Epithelial cell of proximal tubule (primary cell): ENCODE data around the gene HBS1L. TPM values are rescaled to one million over a fixed set of nuclear protein-coding genes. Genes with fewer than 3 reads are reported as not detected.
"Not testable (repeated sequence)": the region's sequence is repeated elsewhere in the genome, so short reads cannot be mapped to it uniquely, and the experiment has no call there.

ENCODE experiments used
- DNase-seq: peaks from one replicate; pipeline ENCODE4 v3.0.0-alpha.2; 2011; ENCODE audit warnings: low read depth
- H3K4me3 ChIP-seq: 2 replicates; pipeline ENCODE4 v1.5.1; 2011; ENCODE audit warnings: low read depth, mild to moderate bottlenecking, low read length
- total RNA-seq: library from RNA; depleted of rRNA; stranded (reverse); fragments of >200 nt; gene quantifications from 2 replicates; pipeline ENCODE4 v1.2.3, GENCODE V29; 2015
- TF ChIP-seq, protein P1 (sequence below): conservative IDR thresholded peaks from 2 replicates; pipeline ENCODE4 v1.5.1; 2012; ENCODE audit warnings: low read depth, mild to moderate bottlenecking, low read length

Gene HBS1L
- total RNA-seq, 1 donor from 2014 or later = 91.7 TPM

DNA sequence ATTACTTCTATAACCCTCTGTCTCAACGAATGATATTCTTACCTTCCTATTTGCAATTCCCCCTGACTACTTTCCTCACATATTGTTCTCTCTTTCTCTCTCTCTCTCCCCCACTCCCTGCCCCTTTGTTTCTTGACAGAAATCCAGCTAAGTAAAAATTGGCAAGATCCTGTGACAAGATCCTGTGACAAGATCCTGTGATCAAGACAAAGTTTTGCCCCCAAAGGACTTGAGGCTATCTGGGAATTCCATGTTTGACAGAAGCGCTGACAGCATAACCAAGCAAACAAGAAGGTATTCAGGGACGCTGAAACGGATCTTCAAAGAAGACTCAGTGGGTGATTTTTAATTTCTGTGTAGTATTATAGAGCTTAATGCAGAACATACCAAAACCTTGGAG lies 5.5 kb upstream of the HBS1L start:
- H3K4me3 ChIP-seq = no peak overlapping the region
- no peak for DNase-seq
- TF ChIP-seq, protein P1, sequence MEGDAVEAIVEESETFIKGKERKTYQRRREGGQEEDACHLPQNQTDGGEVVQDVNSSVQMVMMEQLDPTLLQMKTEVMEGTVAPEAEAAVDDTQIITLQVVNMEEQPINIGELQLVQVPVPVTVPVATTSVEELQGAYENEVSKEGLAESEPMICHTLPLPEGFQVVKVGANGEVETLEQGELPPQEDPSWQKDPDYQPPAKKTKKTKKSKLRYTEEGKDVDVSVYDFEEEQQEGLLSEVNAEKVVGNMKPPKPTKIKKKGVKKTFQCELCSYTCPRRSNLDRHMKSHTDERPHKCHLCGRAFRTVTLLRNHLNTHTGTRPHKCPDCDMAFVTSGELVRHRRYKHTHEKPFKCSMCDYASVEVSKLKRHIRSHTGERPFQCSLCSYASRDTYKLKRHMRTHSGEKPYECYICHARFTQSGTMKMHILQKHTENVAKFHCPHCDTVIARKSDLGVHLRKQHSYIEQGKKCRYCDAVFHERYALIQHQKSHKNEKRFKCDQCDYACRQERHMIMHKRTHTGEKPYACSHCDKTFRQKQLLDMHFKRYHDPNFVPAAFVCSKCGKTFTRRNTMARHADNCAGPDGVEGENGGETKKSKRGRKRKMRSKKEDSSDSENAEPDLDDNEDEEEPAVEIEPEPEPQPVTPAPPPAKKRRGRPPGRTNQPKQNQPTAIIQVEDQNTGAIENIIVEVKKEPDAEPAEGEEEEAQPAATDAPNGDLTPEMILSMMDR = no peak

DNA sequence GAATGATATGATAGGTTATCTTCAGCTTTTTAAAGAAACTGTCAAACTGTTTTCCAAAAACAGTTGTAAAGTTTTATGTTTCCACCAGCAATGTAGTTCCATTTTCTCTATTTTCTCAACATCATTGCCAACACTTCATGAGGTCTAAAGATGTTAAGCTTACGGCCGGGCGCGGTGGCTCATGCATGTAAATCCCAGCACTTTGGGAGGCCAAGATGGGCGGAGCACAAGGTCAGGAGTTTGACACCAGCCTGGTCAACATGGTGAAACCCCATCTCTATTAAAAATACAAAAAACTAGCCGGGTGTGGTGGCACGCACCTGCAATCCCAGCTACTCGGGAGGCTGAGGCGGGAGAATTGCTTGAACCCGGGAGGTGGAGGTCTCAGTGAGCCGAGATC lies 3.7 kb upstream of the HBS1L start:
- not testable (repeated sequence) for H3K4me3 ChIP-seq, DNase-seq

DNA sequence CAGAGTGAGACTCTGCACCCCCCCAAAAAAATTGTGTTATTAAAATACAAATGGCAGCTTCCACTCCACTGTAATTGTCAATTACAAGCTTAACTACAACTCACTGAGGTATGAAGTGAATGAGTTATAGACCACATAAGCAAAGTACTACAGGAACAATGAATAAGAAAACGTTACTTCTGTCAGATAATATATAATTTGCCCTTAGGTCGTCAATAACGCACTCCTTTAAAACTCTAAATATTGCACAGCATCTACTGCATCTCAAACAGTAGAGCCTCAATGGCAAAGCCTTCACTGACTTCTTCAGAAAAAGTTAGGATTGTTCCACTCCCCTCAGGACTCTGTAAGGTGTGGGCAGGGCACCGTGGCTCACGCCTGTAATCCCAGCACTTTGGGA lies 2.0 kb upstream of the HBS1L start:
- no peak for DNase-seq
- no peak overlapping the region for H3K4me3 ChIP-seq
- TF ChIP-seq, protein P1 = no peak

DNA sequence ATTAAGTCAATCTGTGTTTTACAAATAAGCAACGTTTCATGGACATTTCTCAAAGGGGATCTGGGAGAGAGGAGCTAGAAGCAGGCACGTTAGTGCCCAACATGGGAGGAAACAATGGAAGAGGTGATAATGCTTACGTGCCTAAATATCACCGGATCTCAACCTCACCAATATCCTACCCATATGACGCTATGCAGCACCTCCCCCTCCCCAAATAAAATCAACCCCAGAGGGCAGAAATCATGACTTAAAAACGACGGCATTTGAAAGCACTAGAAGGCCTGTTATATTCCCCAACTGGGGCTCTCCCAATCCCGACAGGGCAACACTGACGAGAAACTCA lies 425 bp downstream of the HBS1L start:
- TF ChIP-seq, protein P1 = no peak
- peak overlapping the region; percentile 70 for H3K4me3 ChIP-seq
- DNase-seq = no peak

DNA sequence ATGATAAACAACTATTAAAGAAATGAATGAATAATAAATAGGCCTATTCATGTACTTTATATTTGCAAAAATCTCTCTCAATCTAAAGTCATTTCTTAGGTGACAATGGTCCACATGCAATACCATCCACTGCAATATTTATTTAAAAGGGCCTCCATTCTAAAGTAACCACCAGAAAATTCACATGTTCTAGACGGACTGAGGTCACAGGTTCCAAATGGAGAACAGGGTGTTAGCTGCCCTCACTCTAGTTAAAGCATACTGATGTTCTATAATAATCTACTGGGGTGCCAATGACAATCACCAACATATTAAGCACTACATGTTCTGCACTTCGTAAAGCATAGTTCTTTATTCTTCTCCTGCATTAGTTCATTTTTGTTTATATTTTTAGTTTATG lies 1.2 kb downstream of the HBS1L start:
- peak overlapping the region; percentile 70 for H3K4me3 ChIP-seq
- TF ChIP-seq, protein P1 = no peak
- no peak for DNase-seq

DNA sequence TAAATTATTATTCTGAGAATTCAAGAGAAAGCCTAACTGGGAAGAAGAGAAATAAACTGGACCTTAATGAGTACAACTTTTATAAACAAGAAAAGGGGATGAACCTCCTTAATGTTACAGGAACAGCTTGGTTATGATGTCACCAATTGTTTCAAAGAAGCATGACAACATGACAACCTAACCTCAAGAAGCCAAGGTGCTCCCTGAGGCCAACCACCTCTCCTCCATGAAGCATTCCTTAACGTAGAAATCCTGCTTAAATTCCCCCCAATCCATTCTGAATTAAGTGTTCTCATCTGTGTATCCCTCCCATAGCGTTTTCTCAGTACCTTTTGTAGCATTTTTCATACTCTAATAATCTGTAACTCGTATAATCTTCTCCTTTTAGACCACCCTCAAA lies 1.7 kb downstream of the HBS1L start:
- peak overlapping the region; percentile 70 for H3K4me3 ChIP-seq
- TF ChIP-seq, protein P1 = no peak
- DNase-seq = no peak

DNA sequence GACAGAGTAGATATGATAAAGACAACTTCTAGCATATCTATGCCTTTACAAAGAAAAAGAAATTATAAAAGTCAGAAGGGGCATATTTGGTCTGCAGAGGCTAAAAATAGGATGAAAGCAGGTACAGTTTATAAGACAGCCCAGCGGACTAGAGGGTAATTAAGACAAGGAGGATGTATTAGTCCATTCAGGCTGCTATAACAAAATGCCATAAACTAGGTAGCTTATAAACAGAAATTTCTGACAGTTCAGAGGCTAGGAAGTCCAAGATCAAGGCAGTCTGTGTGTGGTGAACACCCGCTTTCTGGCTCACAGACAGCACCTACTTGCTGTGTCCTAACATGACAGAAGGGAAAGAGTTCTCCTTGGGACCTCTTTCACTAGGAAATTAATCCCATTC lies 5.7 kb downstream of the HBS1L start:
- TF ChIP-seq, protein P1 = no peak
- DNase-seq = no peak

DNA sequence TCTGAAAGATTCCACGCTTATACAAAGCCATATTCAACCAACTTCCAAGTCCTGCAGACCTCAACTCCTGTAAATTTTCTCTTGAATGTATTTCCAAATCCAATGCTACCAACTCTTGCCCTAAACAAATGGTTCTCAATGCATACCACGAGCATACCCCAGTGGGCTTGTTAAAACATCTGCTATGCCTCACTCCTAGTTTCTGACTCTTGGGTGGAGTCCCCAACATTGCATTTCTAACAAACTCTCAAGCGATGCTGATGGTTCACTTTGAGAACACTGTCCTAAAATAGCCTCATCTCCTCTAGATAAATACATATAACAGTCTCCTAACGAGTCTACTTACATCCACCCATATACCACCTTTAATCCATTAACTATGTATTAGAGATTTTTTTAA lies 7.3 kb downstream of the HBS1L start:
- DNase-seq = no peak
- no peak overlapping the region for H3K4me3 ChIP-seq
- TF ChIP-seq, protein P1 = no peak

More for the DNA sequence above, 5.7 kb downstream of the HBS1L start:
- no peak overlapping the region for H3K4me3 ChIP-seq
